ENCODE data around the gene VSX1. TPM values are rescaled to one million over a fixed set of nuclear protein-coding genes. Genes with fewer than 3 reads are reported as not detected.

VSX1 gene
- total and polyA plus RNA-seq, 2 donors (not counting 1 experiment from before 2014, with no cell fraction given) = not detected

GRCh38 chr20:25090492-25091429 is 8.8 kb upstream of the VSX1 start:
- Histone ChIP-seq H2AFZ (ENCODE audit: insufficient read depth, low read depth, low read length, poor library complexity, severe bottlenecking) (no peak overlapping the region), H3K36me3 (replicated peaks in 1 of 2; ENCODE audit: control extremely low read depth in 1 of 2, control insufficient read depth in 1 of 2, extremely low read depth in 1 of 2, insufficient read depth in 2 of 2, low read length in 1 of 2) (no peaks in the 10 kb centered on the region), H3K27ac (ENCODE audit: low read length in 2 of 2) (no peak overlapping the region), H3K79me2 (ENCODE audit: control insufficient read depth, insufficient read depth, low read length) (no peaks in the 10 kb centered on the region), H3K27me3 (replicated peaks in 1 of 4; ENCODE audit: control extremely low read depth in 1 of 4, control insufficient read depth in 3 of 4, insufficient read depth in 4 of 4, low read length in 3 of 4) (peaks cover 0 to 29% (median 4%) of the 10 kb centered on the region in 4 experiments), H3K9ac (ENCODE audit: low read length) (no peak overlapping the region), H3K9me3 (ENCODE audit: control extremely low read depth in 1 of 3, control insufficient read depth in 2 of 3, insufficient read depth in 1 of 3, low read length in 2 of 3) (no peaks in the 10 kb centered on the region), H3K4me2 (replicated peaks; ENCODE audit: low read depth, low read length, poor library complexity, severe bottlenecking) (no peak overlapping the region), H3K4me1 (ENCODE audit: control insufficient read depth in 2 of 2, insufficient read depth in 2 of 2, low read length in 2 of 2) (no peaks in the 10 kb centered on the region), H4K20me1 (ENCODE audit: control insufficient read depth, insufficient read depth, low read length, poor library complexity, severe bottlenecking) (no peaks in the 10 kb centered on the region), H3K4me3 (ENCODE audit: control extremely low read depth in 1 of 5, extremely low read depth in 1 of 5, insufficient read depth in 1 of 5, low read depth in 2 of 5, low read length in 4 of 5) (no peak overlapping the region)
- H3K4me1 Mint-ChIP-seq = peaks cover 2% of the 10 kb centered on the region
- H3K27me3 Mint-ChIP-seq = peaks cover 57% of the 10 kb centered on the region
- intact Hi-C loops (cut with micrococcal nuclease) = no loop called here
- DNase-seq (no peak), ATAC-seq (ENCODE audit: low read depth) (no peak)
- no peak for TF ChIP-seq CTCF (IDR thresholded peaks at IDR 0.05)
- ChIA-PET POLR2A (no interaction called here), CTCF (no interaction called here)
- 18% methylated on average over 14 of the region's 14 CpGs for WGBS (ENCODE audit: insufficient coverage)
- no peaks in the 10 kb centered on the region for H3K9me3 Mint-ChIP-seq (ENCODE audit: insufficient read depth)
- H3K4me3 Mint-ChIP-seq = no peak overlapping the region
- H3K27ac Mint-ChIP-seq = no peak overlapping the region

GRCh38 chr20:25089662-25090061 is 7.7 kb upstream of the VSX1 start:
- intact Hi-C loops (cut with micrococcal nuclease) = no loop called here
- H3K4me3 ChIP-seq (ENCODE audit: control extremely low read depth in 1 of 5, extremely low read depth in 1 of 5, insufficient read depth in 1 of 5, low read depth in 2 of 5, low read length in 4 of 5) = no peak overlapping the region
- POLR2A ChIA-PET = no interaction called here
- no peak overlapping the region for H3K9ac ChIP-seq (ENCODE audit: low read length)
- H3K27ac ChIP-seq (ENCODE audit: low read length in 2 of 2) = no peak overlapping the region
- no peaks in the 10 kb centered on the region for H3K4me1 ChIP-seq (ENCODE audit: control insufficient read depth in 2 of 2, insufficient read depth in 2 of 2, low read length in 2 of 2)
- Mint-ChIP-seq H3K4me1 (peaks cover 2% of the 10 kb centered on the region), H3K4me3 (no peak overlapping the region), H3K27me3 (peaks cover 56% of the 10 kb centered on the region), H3K27ac (no peak overlapping the region), H3K9me3 (ENCODE audit: insufficient read depth) (no peaks in the 10 kb centered on the region)
- CTCF ChIA-PET = no interaction called here
- no peak for DNase-seq
- H4K20me1 ChIP-seq (ENCODE audit: control insufficient read depth, insufficient read depth, low read length, poor library complexity, severe bottlenecking) = no peaks in the 10 kb centered on the region
- ATAC-seq (ENCODE audit: low read depth) = no peak
- no peak overlapping the region for H2AFZ ChIP-seq (ENCODE audit: insufficient read depth, low read depth, low read length, poor library complexity, severe bottlenecking)
- 97% methylated on average over 9 of the region's 12 CpGs for WGBS (ENCODE audit: insufficient coverage)
- no peaks in the 10 kb centered on the region for H3K36me3 ChIP-seq (replicated peaks in 1 of 2; ENCODE audit: control extremely low read depth in 1 of 2, control insufficient read depth in 1 of 2, extremely low read depth in 1 of 2, insufficient read depth in 2 of 2, low read length in 1 of 2)
- H3K4me2 ChIP-seq (replicated peaks; ENCODE audit: low read depth, low read length, poor library complexity, severe bottlenecking) = no peak overlapping the region
- no peak for TF ChIP-seq EZH2 (IDR thresholded peaks at IDR 0.05; ENCODE audit: borderline replicate concordance, insufficient read depth, low read depth, low read length, poor library complexity, severe bottlenecking)
- no peak for TF ChIP-seq CTCF (IDR thresholded peaks at IDR 0.05)
- H3K9me3 ChIP-seq (ENCODE audit: control extremely low read depth in 1 of 3, control insufficient read depth in 2 of 3, insufficient read depth in 1 of 3, low read length in 2 of 3) = peaks cover 0 to 3% (median 0%) of the 10 kb centered on the region in 3 donors
- peaks cover 0 to 36% (median 6%) of the 10 kb centered on the region in 4 experiments for H3K27me3 ChIP-seq (replicated peaks in 1 of 4; ENCODE audit: control extremely low read depth in 1 of 4, control insufficient read depth in 3 of 4, insufficient read depth in 4 of 4, low read length in 3 of 4)
- no peaks in the 10 kb centered on the region for H3K79me2 ChIP-seq (ENCODE audit: control insufficient read depth, insufficient read depth, low read length)

All from B cell (primary cell).